Measurements from ENCODE around the gene PFN3.

- TF ChIP-seq NFIC (IDR thresholded peaks at IDR 0.05) (no peak), MAX (IDR thresholded peaks at IDR 0.05) (no peak), TAF1 (IDR thresholded peaks at IDR 0.05; ENCODE audit: low read depth) (no peak), CREB1 (IDR thresholded peaks at IDR 0.05; ENCODE audit: low read depth) (no peak), REST (IDR thresholded peaks at IDR 0.05; ENCODE audit: low read depth) (no peak), RAD21 (IDR thresholded peaks at IDR 0.05; ENCODE audit: low read depth) (no peak), EP300 (IDR thresholded peaks at IDR 0.05; ENCODE audit: borderline replicate concordance) (no peak), YY1 (IDR thresholded peaks at IDR 0.05; ENCODE audit: low read depth) (no peak), EGR1 (IDR thresholded peaks at IDR 0.05) (no peak), CEBPB (IDR thresholded peaks at IDR 0.05) (no peak), TEAD4 (IDR thresholded peaks at IDR 0.05) (no peak), ZBTB7A (IDR thresholded peaks at IDR 0.05; ENCODE audit: low read depth) (no peak)
Measured at GRCh38 chr5:177405312-177405711, 4.9 kb upstream of the PFN3 start.
